ENCODE measurements around the gene HIP1. TPM values are rescaled to one million over a fixed set of nuclear protein-coding genes. Genes with fewer than 3 reads are reported as not detected.
A peak's percentile ranks its signal among the peaks of the same experiment; 100 is the strongest.
"Not testable (repeated sequence)": the region's sequence is repeated elsewhere in the genome, so short reads cannot be mapped to it uniquely, and the experiment has no call there.

Gene HIP1
- polyA plus RNA-seq, 3 donors = 4.3 to 14.8 (median 5.3) TPM

- WGBS (ENCODE audit: insufficient coverage) = 0% methylated on average over 1 of the region's 2 CpGs
- peak overlapping the region; percentile 18 for H2AFZ ChIP-seq (ENCODE audit: insufficient read depth, low read depth, low read length, poor library complexity, severe bottlenecking)
Observed at GRCh38 chr7:75762350-75762917, 23.7 kb upstream of the HIP1 start.

GRCh38 chr7:75761801-75762200, 23.1 kb upstream of the HIP1 start:
- H3K9me3 ChIP-seq (replicated peaks in 1 of 2; ENCODE audit: control insufficient read depth in 1 of 2, insufficient read depth in 1 of 2, low read length in 2 of 2); H3K9ac ChIP-seq (ENCODE audit: insufficient read depth, low read length, poor library complexity, severe bottlenecking); intact Hi-C loops (cut with micrococcal nuclease); H3K27ac ChIP-seq (ENCODE audit: low read depth in 1 of 2, low read length in 2 of 2); H3K4me3 Mint-ChIP-seq; H3K36me3 ChIP-seq (replicated peaks in 1 of 2; ENCODE audit: control insufficient read depth in 1 of 2, insufficient read depth in 2 of 2, low read length in 2 of 2); H3K79me2 ChIP-seq (ENCODE audit: insufficient read depth, low read length); H4K20me1 ChIP-seq (ENCODE audit: insufficient read depth, low read length); H2AFZ ChIP-seq (ENCODE audit: insufficient read depth, low read depth, low read length, poor library complexity, severe bottlenecking); H3K9me3 Mint-ChIP-seq; H3K4me2 ChIP-seq (replicated peaks; ENCODE audit: extremely low read depth, low read length, poor library complexity, severe bottlenecking); H3K27me3 Mint-ChIP-seq (ENCODE audit: low read depth in 3 of 3); H3K4me1 Mint-ChIP-seq; H3K36me3 Mint-ChIP-seq; H3K27me3 ChIP-seq (ENCODE audit: control insufficient read depth in 2 of 2, insufficient read depth in 2 of 2, low read length in 2 of 2); H3K4me3 ChIP-seq (replicated peaks in 1 of 3; ENCODE audit: low read depth in 2 of 3, low read length in 3 of 3): not testable (repeated sequence)
- 96% methylated on average over 3 of the region's 3 CpGs for WGBS (ENCODE audit: insufficient coverage)
- peak; percentile 29 to 35 (median 29) for DNase-seq
- H3K4me1 ChIP-seq (ENCODE audit: control insufficient read depth in 1 of 2, insufficient read depth in 2 of 2, low read length in 2 of 2) = peaks cover 8 to 16% of the 10 kb centered on the region in 2 donors
- H3K27ac Mint-ChIP-seq = peak overlapping the region in 5 of 7 donors; percentile 7 to 72 (median 61)

More at GRCh38 chr7:75762350-75762917, 23.7 kb upstream of the HIP1 start:
- H3K27me3 ChIP-seq (ENCODE audit: control insufficient read depth in 2 of 2, insufficient read depth in 2 of 2, low read length in 2 of 2) = no peaks in the 10 kb centered on the region
- no peak overlapping the region for H3K27ac ChIP-seq (ENCODE audit: low read depth in 1 of 2, low read length in 2 of 2)
- H3K4me1 ChIP-seq (ENCODE audit: control insufficient read depth in 1 of 2, insufficient read depth in 2 of 2, low read length in 2 of 2) = peaks cover 8 to 16% of the 10 kb centered on the region in 2 donors
- H3K4me2 ChIP-seq (replicated peaks; ENCODE audit: extremely low read depth, low read length, poor library complexity, severe bottlenecking) = no peak overlapping the region
- no peak overlapping the region for H3K4me3 ChIP-seq (replicated peaks in 1 of 3; ENCODE audit: low read depth in 2 of 3, low read length in 3 of 3)
- peaks cover 0 to 3% (median 0%) of the 10 kb centered on the region in 7 donors for H3K9me3 Mint-ChIP-seq
- H3K9me3 ChIP-seq (replicated peaks in 1 of 2; ENCODE audit: control insufficient read depth in 1 of 2, insufficient read depth in 1 of 2, low read length in 2 of 2) = no peaks in the 10 kb centered on the region
- no peaks in the 10 kb centered on the region for H3K36me3 Mint-ChIP-seq
- H3K4me3 Mint-ChIP-seq = no peak overlapping the region
- peak; percentile 29 to 71 (median 52) for DNase-seq
- H3K27me3 Mint-ChIP-seq (ENCODE audit: low read depth in 3 of 3) = peaks cover 0 to 5% (median 2%) of the 10 kb centered on the region in 3 donors
- H4K20me1 ChIP-seq (ENCODE audit: insufficient read depth, low read length) = no peaks in the 10 kb centered on the region
- no peaks in the 10 kb centered on the region for H3K79me2 ChIP-seq (ENCODE audit: insufficient read depth, low read length)
- H3K27ac Mint-ChIP-seq = peak overlapping the region in 5 of 7 donors; percentile 7 to 72 (median 61)
- no peaks in the 10 kb centered on the region for H3K36me3 ChIP-seq (replicated peaks in 1 of 2; ENCODE audit: control insufficient read depth in 1 of 2, insufficient read depth in 2 of 2, low read length in 2 of 2)
- peaks cover 9% of the 10 kb centered on the region for H3K4me1 Mint-ChIP-seq
- no peak overlapping the region for H3K9ac ChIP-seq (ENCODE audit: insufficient read depth, low read length, poor library complexity, severe bottlenecking)
- intact Hi-C loops (cut with micrococcal nuclease) = no loop called here
- TF ChIP-seq CTCF (IDR thresholded peaks at IDR 0.05) = peak; percentile 78
